Stimulated activated CD4-positive, alpha-beta T cell treated with anti-CD3 and anti-CD28 coated beads, TNF-alpha, amount 100 ng/mL, for 4 hours (primary cell): Measurements from ENCODE around the gene KIF16B.

Source experiments
- DNase-seq, 3 experiments: peaks; one replicate each; pipeline ENCODE4 v3.0.0-alpha.2; 2020; ENCODE audit warnings: low read depth in 3 of 3

The KIF16B gene

GRCh38 chr20:16399801-16400200 lies 173.4 kb downstream of the KIF16B start:
- no peak for DNase-seq

- no peak for DNase-seq
Measured at GRCh38 chr20:16397086-16397485, 176.2 kb downstream of the KIF16B start.

GRCh38 chr20:16395366-16395765 lies 177.9 kb downstream of the KIF16B start:
- no peak for DNase-seq

- no peak for DNase-seq
Measured at GRCh38 chr20:16394784-16395183, 178.5 kb downstream of the KIF16B start.

- no peak for DNase-seq
Measured at GRCh38 chr20:16393836-16394235, 179.4 kb downstream of the KIF16B start.

- DNase-seq = no peak
Measured at GRCh38 chr20:16393297-16393696, 180.0 kb downstream of the KIF16B start.

- DNase-seq = no peak
Measured at GRCh38 chr20:16392346-16392745, 180.9 kb downstream of the KIF16B start.

- DNase-seq = no peak
Measured at GRCh38 chr20:16390991-16391390, 182.3 kb downstream of the KIF16B start.

GRCh38 chr20:16388731-16389130 lies 184.5 kb downstream of the KIF16B start:
- DNase-seq = no peak

GRCh38 chr20:16387666-16388065 lies 185.6 kb downstream of the KIF16B start:
- no peak for DNase-seq

- no peak for DNase-seq
Measured at GRCh38 chr20:16385891-16386290, 187.4 kb downstream of the KIF16B start.

- DNase-seq = no peak
Measured at GRCh38 chr20:16385462-16385861, 187.8 kb downstream of the KIF16B start.

GRCh38 chr20:16381444-16381843 lies 191.8 kb downstream of the KIF16B start:
- no peak for DNase-seq

GRCh38 chr20:16378712-16379370 lies 194.4 kb downstream of the KIF16B start:
- DNase-seq = no peak

- DNase-seq = no peak
Measured at GRCh38 chr20:16378122-16378521, 195.1 kb downstream of the KIF16B start.

GRCh38 chr20:16369441-16369840 lies 203.8 kb downstream of the KIF16B start:
- DNase-seq = no peak

GRCh38 chr20:16368645-16369292 lies 204.5 kb downstream of the KIF16B start:
- no peak for DNase-seq

- DNase-seq = no peak
Measured at GRCh38 chr20:16367948-16368560, 205.2 kb downstream of the KIF16B start.

GRCh38 chr20:16366529-16366928 lies 206.7 kb downstream of the KIF16B start:
- DNase-seq = no peak

GRCh38 chr20:16364320-16364687 lies 208.9 kb downstream of the KIF16B start:
- DNase-seq = no peak

GRCh38 chr20:16363506-16364319 lies 209.5 kb downstream of the KIF16B start:
- no peak for DNase-seq

- DNase-seq = no peak
Measured at GRCh38 chr20:16362642-16363041, 210.6 kb downstream of the KIF16B start.
